HG03520 (cell line): ENCODE data around the gene KLF2.

Experiments
- ATAC-seq: cut with Tn5 transposase; IDR thresholded peaks from one replicate; pipeline ENCODE4 v1.9.1; 2021; ENCODE audit warnings: mild to moderate bottlenecking, moderate library complexity; ENCODE audit not compliant: unreplicated experiment

The KLF2 gene

GRCh38 chr19:16375157-16375935 lies 50.7 kb downstream of the KLF2 start:
- no peak for ATAC-seq

GRCh38 chr19:16375936-16376185 lies 51.2 kb downstream of the KLF2 start:
- ATAC-seq, result no peak

- ATAC-seq, result no peak
Measured at GRCh38 chr19:16376241-16376640, 51.6 kb downstream of the KLF2 start.

- no peak for ATAC-seq
Measured at GRCh38 chr19:16376649-16377048, 52.0 kb downstream of the KLF2 start.

GRCh38 chr19:16377521-16377920 lies 52.9 kb downstream of the KLF2 start:
- ATAC-seq, result no peak
